ENCODE measurements around the gene SYTL1. TPM values are rescaled to one million over a fixed set of nuclear protein-coding genes. Genes with fewer than 3 reads are reported as not detected.
A peak's percentile ranks its signal among the peaks of the same experiment; 100 is the strongest.

Gene SYTL1
- total RNA-seq, 2 donors from 2014 or later = 26.0 to 43.4 TPM

- Mint-ChIP-seq H3K27me3 (no peaks in the 10 kb centered on the region), H3K9me3 (no peaks in the 10 kb centered on the region), H3K36me3 (ENCODE audit: low read depth) (no peaks in the 10 kb centered on the region), H3K27ac (peak within 1 kb of the TSS; percentile 91), H3K4me3 (peak within 1 kb of the TSS; percentile 92), H3K4me1 (peaks cover 13% of the 10 kb centered on the region)
- ATAC-seq (replicated peaks) = peak; percentile 94
These were observed 50.4 kb downstream of the SYTL1 start, which contains the start of gene GPR3 for GRCh38 chr1:27392096-27392777. Gene GPR3 (plus strand): TSS chr1:27392622. CDS start chr1:27393799, 1,177 bp downstream.

DNA sequence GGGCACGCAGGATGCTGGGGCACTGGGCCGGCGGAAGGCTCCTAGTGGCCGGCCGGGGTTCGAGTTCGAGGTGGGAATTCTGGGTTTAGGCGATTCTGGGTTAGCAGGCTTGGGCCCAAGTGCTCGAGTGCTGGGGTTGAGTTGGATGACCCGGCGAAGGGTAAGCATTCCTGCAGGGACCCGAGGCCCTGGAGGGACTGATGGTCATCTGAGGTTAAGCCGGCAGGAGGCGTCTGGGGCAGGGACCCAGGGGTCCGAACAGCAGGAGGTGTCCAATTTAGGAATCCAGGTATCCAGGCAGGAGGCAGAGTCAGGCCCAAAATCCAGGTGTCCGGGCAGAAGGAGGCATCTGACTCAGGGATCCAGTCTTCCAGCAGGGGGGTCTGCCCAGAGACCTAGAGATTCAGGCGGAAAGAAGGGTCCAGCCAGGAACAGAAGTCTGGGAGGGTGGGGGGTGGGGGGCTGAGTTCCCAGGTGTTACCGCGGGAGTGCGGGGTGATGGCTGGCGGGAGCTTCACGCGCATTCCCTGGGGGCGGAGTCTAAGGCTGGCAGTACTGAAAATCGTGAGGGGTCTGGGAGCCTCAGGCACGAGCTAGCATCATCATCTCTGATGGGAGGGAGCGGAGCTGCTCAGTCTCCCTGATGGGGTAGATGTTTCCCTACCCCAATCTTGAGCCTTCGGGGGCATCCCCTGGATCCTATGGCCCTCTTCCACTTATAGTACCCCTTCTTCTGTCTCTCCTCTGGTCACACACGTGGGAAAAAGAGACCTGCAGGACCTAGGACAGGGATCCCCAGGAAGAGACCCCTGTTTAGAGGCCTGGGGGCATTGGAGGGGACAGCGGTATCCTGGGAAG lies 51.2 kb downstream of the SYTL1 start:
- Mint-ChIP-seq H3K36me3 (ENCODE audit: low read depth) (no peaks in the 10 kb centered on the region), H3K27me3 (no peaks in the 10 kb centered on the region), H3K9me3 (no peaks in the 10 kb centered on the region), H3K4me3 (peak overlapping the region; percentile 92), H3K4me1 (peaks cover 13% of the 10 kb centered on the region), H3K27ac (no peak overlapping the region)
- ATAC-seq (replicated peaks) = peak; percentile 1

- H3K27ac Mint-ChIP-seq = no peak overlapping the region
- H3K4me1 Mint-ChIP-seq = peaks cover 9% of the 10 kb centered on the region
- H3K4me3 Mint-ChIP-seq = peak overlapping the region; percentile 92
- no peaks in the 10 kb centered on the region for H3K27me3 Mint-ChIP-seq
- no peaks in the 10 kb centered on the region for H3K9me3 Mint-ChIP-seq
- no peak for ATAC-seq (replicated peaks)
- H3K36me3 Mint-ChIP-seq (ENCODE audit: low read depth) = no peaks in the 10 kb centered on the region
These were observed 51.9 kb downstream of the SYTL1 start for GRCh38 chr1:27393641-27394281.

- no peak for ATAC-seq (replicated peaks)
- Mint-ChIP-seq H3K27ac (no peak overlapping the region), H3K36me3 (ENCODE audit: low read depth) (no peaks in the 10 kb centered on the region), H3K4me1 (peaks cover 9% of the 10 kb centered on the region), H3K9me3 (no peaks in the 10 kb centered on the region), H3K4me3 (peak overlapping the region; percentile 3), H3K27me3 (no peaks in the 10 kb centered on the region)
These were observed 52.4 kb downstream of the SYTL1 start for GRCh38 chr1:27394282-27394658.

- H3K27me3 Mint-ChIP-seq = no peaks in the 10 kb centered on the region
- H3K4me3 Mint-ChIP-seq = peak overlapping the region; percentile 3
- no peak for ATAC-seq (replicated peaks)
- H3K9me3 Mint-ChIP-seq = no peaks in the 10 kb centered on the region
- H3K27ac Mint-ChIP-seq = no peak overlapping the region
- H3K4me1 Mint-ChIP-seq = peaks cover 9% of the 10 kb centered on the region
- no peaks in the 10 kb centered on the region for H3K36me3 Mint-ChIP-seq (ENCODE audit: low read depth)
These were observed 53.1 kb downstream of the SYTL1 start for GRCh38 chr1:27394925-27395324.

DNA sequence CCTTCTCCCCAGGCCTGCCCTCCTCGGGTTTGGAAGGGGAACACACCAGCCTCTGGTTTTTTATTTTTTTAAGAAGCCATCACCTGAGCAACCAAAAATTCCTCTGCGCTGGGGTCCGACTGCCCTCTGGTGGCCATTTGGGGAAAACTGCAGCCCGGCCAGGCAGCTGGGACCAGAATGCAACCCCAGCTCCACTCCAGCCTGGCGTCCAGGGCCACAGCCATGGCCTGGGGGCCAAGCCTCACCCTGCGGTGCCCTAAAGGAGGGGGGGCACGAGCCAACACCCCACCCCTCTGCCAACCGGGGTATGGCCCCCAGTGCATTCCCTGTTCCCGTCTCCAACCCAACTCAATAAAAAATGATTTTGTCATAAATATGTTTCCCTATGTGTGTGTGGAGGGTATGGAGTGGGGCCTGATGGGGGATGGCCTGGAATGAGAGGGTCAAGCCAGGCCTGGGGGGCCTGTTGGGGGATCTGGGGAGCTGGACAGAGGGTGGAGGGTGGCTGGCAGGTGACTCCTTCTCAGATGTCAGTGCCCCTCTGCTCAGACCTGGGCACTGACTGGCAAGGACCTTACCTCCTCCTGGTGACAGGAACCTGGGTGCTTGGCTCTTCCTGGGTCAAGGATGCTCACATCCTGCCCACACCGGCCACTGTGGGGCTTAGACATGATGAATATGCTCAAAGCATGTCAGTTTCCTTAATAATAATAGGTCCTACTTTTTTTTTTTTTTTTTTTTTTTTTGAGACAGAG lies 53.8 kb downstream of the SYTL1 start:
- Mint-ChIP-seq H3K27ac (no peak overlapping the region), H3K27me3 (no peaks in the 10 kb centered on the region), H3K4me3 (no peak overlapping the region), H3K4me1 (peaks cover 9% of the 10 kb centered on the region), H3K9me3 (no peaks in the 10 kb centered on the region), H3K36me3 (ENCODE audit: low read depth) (no peaks in the 10 kb centered on the region)
- peak; percentile 39 for ATAC-seq (replicated peaks)

DNA sequence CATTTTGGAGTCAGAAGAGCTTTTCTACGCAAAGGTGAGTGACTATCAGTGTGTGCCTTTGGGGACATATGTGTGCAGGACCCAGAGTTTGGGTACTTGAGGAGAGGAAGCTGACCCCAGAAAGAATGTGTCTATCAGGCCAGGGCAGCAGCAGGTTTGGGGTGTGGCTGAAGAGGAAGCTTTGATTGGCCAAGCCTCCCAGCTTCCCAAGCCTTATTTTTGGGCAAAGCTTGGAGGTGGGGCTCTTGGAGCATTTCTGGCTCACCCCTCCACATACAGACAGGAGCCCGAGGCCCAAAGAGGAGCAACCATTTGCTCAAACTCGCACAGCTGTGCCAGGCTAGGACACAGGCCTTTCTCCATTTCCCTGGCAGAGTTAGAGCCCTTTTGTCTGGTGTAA lies 55.3 kb downstream of the SYTL1 start:
- Mint-ChIP-seq H3K4me3 (no peak overlapping the region), H3K27ac (no peak overlapping the region), H3K36me3 (ENCODE audit: low read depth) (no peaks in the 10 kb centered on the region), H3K9me3 (no peaks in the 10 kb centered on the region), H3K4me1 (peaks cover 3% of the 10 kb centered on the region), H3K27me3 (no peaks in the 10 kb centered on the region)
- ATAC-seq (replicated peaks) = no peak

DNA sequence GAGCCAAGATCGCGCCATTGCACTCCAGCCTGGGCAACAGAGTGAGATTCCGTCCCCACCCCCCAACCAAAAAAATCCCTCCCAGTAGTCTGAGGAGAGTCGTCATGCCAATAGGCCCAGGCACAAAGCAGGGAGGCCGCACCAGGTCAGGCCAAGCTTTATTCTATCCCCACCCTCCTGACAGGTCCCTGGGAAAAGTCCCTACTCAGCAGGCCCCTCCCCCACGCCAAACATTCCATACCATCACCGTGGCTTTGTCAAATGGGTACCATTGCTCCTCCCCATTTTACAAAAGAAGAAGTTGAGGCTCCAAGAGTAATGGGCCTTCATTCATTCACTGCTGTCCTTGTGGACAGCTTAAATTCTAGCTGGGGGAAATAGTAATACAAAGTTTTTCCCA lies 55.9 kb downstream of the SYTL1 start:
- Mint-ChIP-seq H3K27me3 (no peaks in the 10 kb centered on the region), H3K36me3 (ENCODE audit: low read depth) (no peaks in the 10 kb centered on the region), H3K27ac (peak overlapping the region; percentile 20), H3K4me1 (no peaks in the 10 kb centered on the region), H3K9me3 (no peaks in the 10 kb centered on the region), H3K4me3 (no peak overlapping the region)
- ATAC-seq (replicated peaks) = no peak

DNA sequence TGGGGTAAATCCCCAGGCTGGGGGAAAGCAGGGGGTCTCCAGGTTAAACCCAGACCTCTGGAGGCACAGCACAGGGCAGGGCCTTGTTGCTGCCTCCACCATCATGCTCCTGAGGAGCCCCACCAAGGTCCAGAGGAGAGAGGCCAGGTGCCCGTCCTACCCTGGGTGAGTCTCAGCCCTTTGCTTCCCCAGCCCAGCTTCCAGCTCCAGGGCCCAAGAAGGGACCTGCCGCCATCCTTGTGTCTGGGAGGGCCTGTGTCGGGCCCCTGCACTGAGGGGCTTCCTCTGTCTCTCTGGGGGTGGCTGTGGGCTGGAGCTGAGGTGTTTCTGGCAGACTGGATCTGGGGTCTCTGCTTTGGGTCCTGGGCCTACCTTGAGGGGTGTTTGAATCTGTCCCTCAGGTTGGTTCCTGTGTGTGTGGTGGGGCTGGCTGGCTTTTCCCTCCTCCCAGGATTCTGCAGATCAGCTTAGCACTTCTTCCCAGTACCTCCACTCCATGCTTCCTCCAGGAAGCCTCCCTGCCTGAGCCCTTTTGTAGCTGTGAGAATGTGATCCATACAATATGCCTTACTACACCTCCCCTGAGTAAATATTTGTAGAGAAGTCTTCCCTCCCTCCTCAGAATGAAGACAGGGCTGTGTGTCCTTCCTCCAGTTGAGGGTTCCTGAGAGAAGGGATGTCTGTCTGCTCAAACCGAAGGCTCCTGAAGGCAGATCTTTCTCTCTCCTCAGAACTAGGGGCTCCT lies 56.8 kb downstream of the SYTL1 start:
- Mint-ChIP-seq H3K27ac (peak overlapping the region; percentile 83), H3K4me1 (no peaks in the 10 kb centered on the region), H3K36me3 (ENCODE audit: low read depth) (no peaks in the 10 kb centered on the region), H3K9me3 (no peaks in the 10 kb centered on the region), H3K27me3 (no peaks in the 10 kb centered on the region), H3K4me3 (no peak overlapping the region)
- ATAC-seq (replicated peaks) = no peak

GRCh38 chr1:27399251-27400025 lies 57.6 kb downstream of the SYTL1 start:
- Mint-ChIP-seq H3K27me3 (no peaks in the 10 kb centered on the region), H3K27ac (peak overlapping the region; percentile 83), H3K36me3 (ENCODE audit: low read depth) (no peaks in the 10 kb centered on the region), H3K4me3 (no peak overlapping the region), H3K9me3 (no peaks in the 10 kb centered on the region), H3K4me1 (no peaks in the 10 kb centered on the region)
- no peak for ATAC-seq (replicated peaks)

- H3K4me1 Mint-ChIP-seq = no peaks in the 10 kb centered on the region
- peak overlapping the region; percentile 24 for H3K27ac Mint-ChIP-seq
- no peaks in the 10 kb centered on the region for H3K27me3 Mint-ChIP-seq
- H3K9me3 Mint-ChIP-seq = no peaks in the 10 kb centered on the region
- no peaks in the 10 kb centered on the region for H3K36me3 Mint-ChIP-seq (ENCODE audit: low read depth)
- H3K4me3 Mint-ChIP-seq = no peak overlapping the region
- no peak for ATAC-seq (replicated peaks)
These were observed 58.5 kb downstream of the SYTL1 start for GRCh38 chr1:27400082-27400962.

DNA sequence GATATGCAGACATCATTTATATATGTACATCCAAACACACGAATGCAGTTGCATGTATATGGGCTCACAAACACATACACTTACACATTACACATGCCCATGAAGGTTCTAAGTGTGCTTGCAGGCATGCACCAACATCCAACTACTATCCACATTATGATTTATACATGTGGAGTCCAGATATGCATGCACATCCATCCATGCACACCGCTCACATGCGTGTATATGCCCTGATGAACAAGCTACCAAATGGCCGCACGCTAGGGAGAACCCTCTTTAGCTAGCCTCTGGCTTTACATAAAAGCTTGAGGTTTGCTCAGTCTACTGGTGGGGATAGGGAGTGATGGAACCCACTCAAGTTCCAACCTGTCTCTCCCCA lies 59.1 kb downstream of the SYTL1 start:
- H3K4me3 Mint-ChIP-seq = no peak overlapping the region
- no peak for ATAC-seq (replicated peaks)
- H3K9me3 Mint-ChIP-seq = no peaks in the 10 kb centered on the region
- H3K27ac Mint-ChIP-seq = no peak overlapping the region
- no peaks in the 10 kb centered on the region for H3K4me1 Mint-ChIP-seq
- no peaks in the 10 kb centered on the region for H3K36me3 Mint-ChIP-seq (ENCODE audit: low read depth)
- no peaks in the 10 kb centered on the region for H3K27me3 Mint-ChIP-seq
